K562 (cell line): ENCODE measurements around the gene PRAME. TPM values are rescaled to one million over a fixed set of nuclear protein-coding genes. Genes with fewer than 3 reads are reported as not detected.

Source experiments
- CREB5 ChIP-seq: fragments of 250-450 bp; sonication (Bioruptor Pico); IDR thresholded peaks from 2 replicates; pipeline ENCODE4 v1.5.0; 2020; ENCODE audit warnings: mild to moderate bottlenecking
- DIDO1 ChIP-seq: fragments of 450-650 bp; IDR thresholded peaks from 2 replicates; pipeline ENCODE4 v1.6.1; 2016; ENCODE audit warnings: low read depth, missing biosample characterization, missing genetic modification characterization
- E2F4 ChIP-seq: sonication (generic); formaldehyde crosslinking; IDR thresholded peaks from 2 replicates; pipeline ENCODE4 v1.8.0; 2022; ENCODE audit warnings: mild to moderate bottlenecking, low read depth, missing genetic modification reagents
- FOXA1 ChIP-seq: fragments of 450-650 bp; IDR thresholded peaks from 2 replicates; pipeline ENCODE4 v1.6.1; 2016; ENCODE audit warnings: mild to moderate bottlenecking, borderline replicate concordance
- FOXM1 ChIP-seq, 2 experiments: fragments of 450-650 bp in 1 of 2; sonication (generic) in 1 of 2; formaldehyde crosslinking in 1 of 2; IDR thresholded peaks; 2 replicates each; pipeline versions ENCODE4 v1.6.1 to v1.9.0; 2017 to 2022; ENCODE audit warnings: low read depth in 2 of 2, mild to moderate bottlenecking in 2 of 2, missing genetic modification reagents in 1 of 2, moderate library complexity in 1 of 2
- HCFC1 ChIP-seq: IDR thresholded peaks from 2 replicates; pipeline ENCODE4 v1.6.1; 2012; ENCODE audit warnings: low read depth, low read length, improper control_type of control experiment
- KLF10 ChIP-seq: fragments of 250-450 bp; sonication (Bioruptor Pico); IDR thresholded peaks from 2 replicates; pipeline ENCODE4 v1.6.1; 2021; ENCODE audit warnings: matching md5 sums
- PHB2 ChIP-seq: fragments of 450-650 bp; IDR thresholded peaks from 2 replicates; pipeline ENCODE4 v1.6.1; 2017; ENCODE audit warnings: low read depth
- PREB ChIP-seq: sonication (generic); formaldehyde crosslinking; IDR thresholded peaks from 2 replicates; pipeline ENCODE4 v1.8.1; 2023; ENCODE audit warnings: mild to moderate bottlenecking, missing genetic modification reagents
- RREB1 ChIP-seq: fragments of 250-450 bp; sonication (Bioruptor Pico); IDR thresholded peaks from 2 replicates; pipeline ENCODE4 v1.4.0; 2020
- TEAD1 ChIP-seq, 2 experiments: fragments of 450-650 bp in 1 of 2; sonication (generic) in 1 of 2; formaldehyde crosslinking; IDR thresholded peaks; 2 replicates each; pipeline versions ENCODE4 v1.4.0 to v1.8.0; 2020 to 2022; ENCODE audit warnings: mild to moderate bottlenecking in 2 of 2, missing genetic modification reagents in 1 of 2
- WHSC1 ChIP-seq: IDR thresholded peaks from one replicate; pipeline ENCODE4 v1.6.1; 2012; ENCODE audit warnings: low read length, control low read depth, inconsistent platforms
- ZFP30 ChIP-seq: fragments of 250-450 bp; sonication (Bioruptor Pico); IDR thresholded peaks from 2 replicates; pipeline ENCODE4 v1.8.0; 2022; ENCODE audit warnings: moderate library complexity, mild to moderate bottlenecking, inconsistent platforms, borderline replicate concordance
- ZNF263 ChIP-seq: sonication (generic); formaldehyde crosslinking; IDR thresholded peaks from 2 replicates; pipeline ENCODE4 v1.8.0; 2022; ENCODE audit warnings: mild to moderate bottlenecking, missing genetic modification reagents, borderline replicate concordance
- ZNF561 ChIP-seq: fragments of 450-650 bp; formaldehyde crosslinking; conservative IDR thresholded peaks from 2 replicates; pipeline ENCODE4 v1.4.0; 2020; ENCODE audit warnings: mild to moderate bottlenecking, moderate library complexity
- ZNF778 ChIP-seq: fragments of 450-650 bp; formaldehyde crosslinking; IDR thresholded peaks from 2 replicates; pipeline ENCODE4 v1.4.0; 2020; ENCODE audit warnings: mild to moderate bottlenecking, moderate library complexity
- ZZZ3 ChIP-seq: fragments of 450-650 bp; IDR thresholded peaks from 2 replicates; pipeline ENCODE4 v1.6.1; 2016; ENCODE audit warnings: antibody characterized with exemption, mild to moderate bottlenecking, moderate library complexity
- polyA plus RNA-seq, 8 experiments: library from polyadenylated mRNA; depleted of rRNA in 4 of 8; stranded (reverse) in 5 of 8; unstranded in 3 of 8; fragments of >200 nt; fragmentation: Nextera tagmentation in 2 of 8; fragmentation: Illumina TruSeq in 1 of 8; extraction: Ambion mirVana in 2 of 8; extraction: Trizol in 1 of 8; gene quantifications; 2 replicates each; pipeline versions ENCODE4 v1.2.1 to v1.2.3, GENCODE V29; 2011 to 2014; ENCODE audit warnings: inconsistent platforms in 1 of 8, missing spikeins in 1 of 8
- total RNA-seq, 7 experiments: library from RNA; depleted of rRNA in 6 of 7; stranded (reverse); fragments of >200 nt in 6 of 7; fragmentation: Illumina TruSeq in 2 of 7; extraction: Trizol in 2 of 7; gene quantifications; 2 replicates each; pipeline versions ENCODE4 v1.2.1 to v1.2.3, GENCODE V29; 2011 to 2021; ENCODE audit warnings: low replicate concordance in 1 of 7

The PRAME gene
- total and polyA plus RNA-seq, 9 of the 15 experiments (the other 6 are each of a cell fraction or from before 2014, with no cell fraction given) = 662 to 2,141 (median 1,142) TPM

- TF ChIP-seq ZZZ3 (no peak), TEAD1 (CRISPR knock-in tag; IDR thresholded peaks at IDR 0.05) (peak in 1 of 2 experiments; percentile 91; a peak in 2 of 4 replicates), ZFP30 (no peak), WHSC1 (no peak), FOXM1 (IDR thresholded peaks at IDR 0.05; ENCODE audit: low read depth) (no peak), FOXM1 (CRISPR knock-in tag; IDR thresholded peaks at IDR 0.05; ENCODE audit: low read depth) (no peak), FOXA1 (no peak), HCFC1 (no peak), DIDO1 (no peak), ZNF263 (CRISPR knock-in tag) (no peak), RREB1 (CRISPR knock-in tag) (no peak), PHB2 (no peak), ZNF561 (no peak), PREB (no peak), CREB5 (CRISPR knock-in tag) (no peak), E2F4 (CRISPR knock-in tag) (peak; percentile 94), KLF10 (no peak), ZNF778 (CRISPR knock-in tag) (no peak)
Observed at GRCh38 chr22:22508274-22509176, 50.5 kb downstream of the PRAME start, which contains the start of gene ZNF280B (continued).
